Effector memory CD8-positive, alpha-beta T cell (primary cell): ENCODE data around the gene ZCCHC7.

Source experiments
- ATAC-seq: fragments of 150-1000 bp; cut with Tn5 transposase; replicated peaks from 2 replicates; pipeline ENCODE4 v1.10.0; 2021; ENCODE audit warnings: mild to moderate bottlenecking, moderate library complexity
- DNase-seq, 3 experiments: peaks; one replicate each; pipeline ENCODE4 v3.0.0; 2021
- H3K27ac Mint-ChIP-seq, 2 donors: one replicate each; pipeline ENCODE4 v1.8.0; 2022; ENCODE audit warnings: mild to moderate bottlenecking in 2 of 2, mixed read lengths in 2 of 2, moderate library complexity in 2 of 2
- H3K27me3 Mint-ChIP-seq, 2 donors: one replicate each; pipeline ENCODE4 v1.8.0; 2022; ENCODE audit warnings: mixed read lengths in 2 of 2
- H3K36me3 Mint-ChIP-seq: one replicate; pipeline ENCODE4 v1.8.0; 2022; ENCODE audit warnings: mild to moderate bottlenecking, moderate library complexity, mixed read lengths; ENCODE audit not compliant: insufficient read depth
- H3K4me1 Mint-ChIP-seq, 2 donors: one replicate each; pipeline ENCODE4 v1.8.0; 2022; ENCODE audit warnings: low read depth in 2 of 2, mixed read lengths in 2 of 2
- H3K4me3 Mint-ChIP-seq, 2 donors: one replicate each; pipeline ENCODE4 v1.8.0; 2022; ENCODE audit warnings: mild to moderate bottlenecking in 2 of 2, mixed read lengths in 2 of 2, moderate library complexity in 2 of 2
- H3K9me3 Mint-ChIP-seq, 2 donors: one replicate each; pipeline ENCODE4 v1.8.0; 2022; ENCODE audit warnings: mixed read lengths in 2 of 2

ZCCHC7 gene

GRCh38 chr9:37243588-37244345 is 123.4 kb downstream of the ZCCHC7 start:
- Mint-ChIP-seq H3K4me1 (peaks cover 0 to 20% of the 10 kb centered on the region in 2 donors), H3K27ac (no peak overlapping the region), H3K4me3 (no peak overlapping the region), H3K36me3 (no peaks in the 10 kb centered on the region), H3K9me3 (no peaks in the 10 kb centered on the region), H3K27me3 (no peaks in the 10 kb centered on the region)
- ATAC-seq (no peak), DNase-seq (no peak)

GRCh38 chr9:37246826-37247225 is 126.5 kb downstream of the ZCCHC7 start:
- H3K9me3 Mint-ChIP-seq, result no peaks in the 10 kb centered on the region
- H3K4me1 Mint-ChIP-seq, result peaks cover 2 to 22% of the 10 kb centered on the region in 2 donors
- no peaks in the 10 kb centered on the region for H3K27me3 Mint-ChIP-seq
- ATAC-seq (no peak), DNase-seq (no peak)
- H3K4me3 Mint-ChIP-seq, result no peak overlapping the region
- H3K27ac Mint-ChIP-seq, result no peak overlapping the region
- peaks cover 5% of the 10 kb centered on the region for H3K36me3 Mint-ChIP-seq

- peaks cover 8% of the 10 kb centered on the region for H3K36me3 Mint-ChIP-seq
- no peaks in the 10 kb centered on the region for H3K27me3 Mint-ChIP-seq
- H3K4me3 Mint-ChIP-seq, result no peak overlapping the region
- peaks cover 2 to 22% of the 10 kb centered on the region in 2 donors for H3K4me1 Mint-ChIP-seq
- ATAC-seq (no peak), DNase-seq (no peak)
- H3K9me3 Mint-ChIP-seq, result no peaks in the 10 kb centered on the region
- no peak overlapping the region for H3K27ac Mint-ChIP-seq
These were observed 128.3 kb downstream of the ZCCHC7 start for GRCh38 chr9:37248651-37249163.

GRCh38 chr9:37251452-37251851 is 131.1 kb downstream of the ZCCHC7 start:
- no peak for DNase-seq
- no peak overlapping the region for H3K4me3 Mint-ChIP-seq
- H3K4me1 Mint-ChIP-seq, result peaks cover 4 to 11% of the 10 kb centered on the region in 2 donors
- no peaks in the 10 kb centered on the region for H3K9me3 Mint-ChIP-seq
- H3K27ac Mint-ChIP-seq, result no peak overlapping the region
- H3K36me3 Mint-ChIP-seq, result peaks cover 8% of the 10 kb centered on the region
- no peak for ATAC-seq
- no peaks in the 10 kb centered on the region for H3K27me3 Mint-ChIP-seq

- Mint-ChIP-seq H3K4me3 (no peak overlapping the region), H3K9me3 (no peaks in the 10 kb centered on the region), H3K4me1 (peaks cover 4 to 6% of the 10 kb centered on the region in 2 donors), H3K27ac (no peak overlapping the region), H3K36me3 (peaks cover 11% of the 10 kb centered on the region), H3K27me3 (no peaks in the 10 kb centered on the region)
- ATAC-seq (no peak), DNase-seq (no peak)
These were observed 133.1 kb downstream of the ZCCHC7 start for GRCh38 chr9:37253377-37253937.

GRCh38 chr9:37255187-37255586 is 134.8 kb downstream of the ZCCHC7 start:
- Mint-ChIP-seq H3K4me3 (no peak overlapping the region), H3K27ac (no peak overlapping the region), H3K9me3 (no peaks in the 10 kb centered on the region), H3K27me3 (no peaks in the 10 kb centered on the region), H3K36me3 (peaks cover 10% of the 10 kb centered on the region), H3K4me1 (peaks cover 4 to 5% of the 10 kb centered on the region in 2 donors)
- ATAC-seq (no peak), DNase-seq (no peak)

GRCh38 chr9:37255944-37256862 is 135.8 kb downstream of the ZCCHC7 start:
- DNase-seq, result no peak
- H3K4me1 Mint-ChIP-seq, result peaks cover 6 to 9% of the 10 kb centered on the region in 2 donors
- H3K4me3 Mint-ChIP-seq, result no peak overlapping the region

GRCh38 chr9:37259951-37260350 is 139.6 kb downstream of the ZCCHC7 start:
- peaks cover 3% of the 10 kb centered on the region for H3K36me3 Mint-ChIP-seq
- no peak overlapping the region for H3K27ac Mint-ChIP-seq
- no peak for ATAC-seq
- DNase-seq, result no peak
- no peak overlapping the region for H3K4me3 Mint-ChIP-seq
- H3K4me1 Mint-ChIP-seq, result peaks cover 6 to 13% of the 10 kb centered on the region in 2 donors
- H3K9me3 Mint-ChIP-seq, result no peaks in the 10 kb centered on the region
- H3K27me3 Mint-ChIP-seq, result no peaks in the 10 kb centered on the region

More at GRCh38 chr9:37255944-37256862, 135.8 kb downstream of the ZCCHC7 start:
- Mint-ChIP-seq H3K27me3 (no peaks in the 10 kb centered on the region), H3K9me3 (no peaks in the 10 kb centered on the region), H3K36me3 (peaks cover 6% of the 10 kb centered on the region), H3K27ac (no peak overlapping the region)
- no peak for ATAC-seq

- no peak for DNase-seq
- Mint-ChIP-seq H3K27ac (no peak overlapping the region), H3K4me3 (no peak overlapping the region)
These were observed 142.0 kb downstream of the ZCCHC7 start for GRCh38 chr9:37262410-37262809.

GRCh38 chr9:37264539-37264938 is 144.2 kb downstream of the ZCCHC7 start:
- DNase-seq, result no peak
- Mint-ChIP-seq H3K36me3 (peaks cover 5% of the 10 kb centered on the region), H3K9me3 (no peaks in the 10 kb centered on the region), H3K4me1 (peaks cover 5 to 24% of the 10 kb centered on the region in 2 donors), H3K27ac (no peak overlapping the region), H3K27me3 (no peaks in the 10 kb centered on the region), H3K4me3 (no peak overlapping the region)
- ATAC-seq, result no peak

More at GRCh38 chr9:37262410-37262809, 142.0 kb downstream of the ZCCHC7 start:
- Mint-ChIP-seq H3K27me3 (no peaks in the 10 kb centered on the region), H3K36me3 (peaks cover 3% of the 10 kb centered on the region), H3K4me1 (peaks cover 5 to 19% of the 10 kb centered on the region in 2 donors), H3K9me3 (no peaks in the 10 kb centered on the region)
- no peak for ATAC-seq

- Mint-ChIP-seq H3K27ac (no peak overlapping the region), H3K9me3 (no peaks in the 10 kb centered on the region), H3K36me3 (peaks cover 5% of the 10 kb centered on the region), H3K4me1 (peaks cover 2 to 15% of the 10 kb centered on the region in 2 donors), H3K4me3 (no peak overlapping the region), H3K27me3 (no peaks in the 10 kb centered on the region)
- DNase-seq, result no peak
- ATAC-seq, result no peak
These were observed 146.3 kb downstream of the ZCCHC7 start for GRCh38 chr9:37266630-37267029.

- no peak overlapping the region for H3K4me3 Mint-ChIP-seq
- no peaks in the 10 kb centered on the region for H3K9me3 Mint-ChIP-seq
- H3K36me3 Mint-ChIP-seq, result peaks cover 5% of the 10 kb centered on the region
- no peak for DNase-seq
- no peaks in the 10 kb centered on the region for H3K27me3 Mint-ChIP-seq
- H3K27ac Mint-ChIP-seq, result no peak overlapping the region
- ATAC-seq, result no peak
- H3K4me1 Mint-ChIP-seq, result peaks cover 2 to 11% of the 10 kb centered on the region in 2 donors
These were observed 148.8 kb downstream of the ZCCHC7 start for GRCh38 chr9:37269221-37269620.

GRCh38 chr9:37271679-37272078 is 151.3 kb downstream of the ZCCHC7 start:
- no peak for ATAC-seq
- Mint-ChIP-seq H3K27ac (no peak overlapping the region), H3K27me3 (no peaks in the 10 kb centered on the region), H3K4me1 (peaks cover 2 to 10% of the 10 kb centered on the region in 2 donors), H3K4me3 (no peak overlapping the region), H3K36me3 (peaks cover 9% of the 10 kb centered on the region), H3K9me3 (no peaks in the 10 kb centered on the region)
- DNase-seq, result no peak
